Endothelial cell of umbilical vein (primary cell): Measurements from ENCODE around the gene KCNB1. TPM values are rescaled to one million over a fixed set of nuclear protein-coding genes. Genes with fewer than 3 reads are reported as not detected.

Source experiments
- BruUV-seq: library from RNA; stranded (reverse); fragments of 400-500 nt; replicated peaks from 2 replicates; lab custom pipeline; 2021; lab: Mats Ljungman, UMichigan
- CTCF ChIA-PET: fragments of 300-600, 350-600 bp; sonication (Branson Sonifier 250); formaldehyde crosslinking; loops from one replicate; lab custom pipeline; 2021; ENCODE audit warnings: antibody characterized with exemption, inconsistent platforms; lab: Charles Lee
- POLR2A ChIA-PET: fragments of 300-600, 350-600 bp; sonication (Branson Sonifier 250); formaldehyde crosslinking; loops from one replicate; lab custom pipeline; 2021; ENCODE audit warnings: antibody characterized with exemption, inconsistent platforms; lab: Charles Lee
- DNase-seq: peaks from one replicate; pipeline ENCODE4 v3.0.0-alpha.2; 2011; ENCODE audit warnings: low read depth, low spot score
- FAIRE-seq: peaks from 2 replicates; lab custom pipeline; 2011; peaks lifted over from hg19 to GRCh38; lab: Jason Lieb, UNC
- H2AFZ ChIP-seq: 2 replicates; pipeline ENCODE4 v1.6.0; 2012; ENCODE audit warnings: low read depth, low read length, control low read depth, inconsistent platforms
- H3K27ac ChIP-seq: 2 replicates; pipeline ENCODE4 v1.5.1; 2011; ENCODE audit warnings: low read depth, mild to moderate bottlenecking, control low read depth, low read length, moderate library complexity; ENCODE audit not compliant: insufficient read depth
- H3K27me3 ChIP-seq, 2 experiments: 2 replicates each; pipeline versions ENCODE4 v1.6.0 to v1.6.1; 2011; ENCODE audit warnings: low read length in 2 of 2, mixed read lengths in 1 of 2; ENCODE audit not compliant: control insufficient read depth in 2 of 2, insufficient read depth in 2 of 2
- H3K36me3 ChIP-seq, 2 experiments: 2 replicates in 1 of 2; 3 replicates in 1 of 2; pipeline ENCODE4 v1.5.1; 2011; ENCODE audit warnings: low read length in 2 of 2, mild to moderate bottlenecking in 1 of 2, moderate library complexity in 1 of 2; ENCODE audit not compliant: control insufficient read depth in 2 of 2, insufficient read depth in 2 of 2; ENCODE audit errors: extremely low read depth in 1 of 2
- H3K4me1 ChIP-seq: 3 replicates; pipeline ENCODE4 v1.5.1; 2011; ENCODE audit warnings: mild to moderate bottlenecking, low read length; ENCODE audit not compliant: control insufficient read depth, insufficient read depth; ENCODE audit errors: extremely low read depth
- H3K4me2 ChIP-seq: 2 replicates; pipeline ENCODE4 v1.6.1; 2011; ENCODE audit warnings: low read length, control low read depth, mixed read lengths; ENCODE audit not compliant: insufficient read depth
- H3K4me3 ChIP-seq, 3 experiments: fragments of 200-600 bp in 1 of 3; sonication (generic), shearing (Covaris generic) in 1 of 3; replicated peaks in 1 of 3; 2 replicates each; pipeline ENCODE4 v1.5.1; 2011 to 2016; ENCODE audit warnings: control low read depth in 3 of 3, low read length in 3 of 3, mild to moderate bottlenecking in 2 of 3, inconsistent platforms in 1 of 3, low read depth in 1 of 3, moderate library complexity in 1 of 3; ENCODE audit not compliant: insufficient read depth in 1 of 3
- H3K79me2 ChIP-seq: 2 replicates; pipeline ENCODE4 v1.6.0; 2012; ENCODE audit warnings: low read length, inconsistent platforms; ENCODE audit not compliant: control insufficient read depth, insufficient read depth
- H3K9ac ChIP-seq: replicated peaks from 2 replicates; pipeline ENCODE3; 2011; ENCODE audit warnings: low read length, control low read depth; ENCODE audit not compliant: insufficient read depth; ENCODE audit errors: extremely low read depth
- H3K9me1 ChIP-seq: replicated peaks from 3 replicates; pipeline ENCODE4 v1.6.0; 2011; ENCODE audit warnings: mild to moderate bottlenecking, low read length; ENCODE audit not compliant: control insufficient read depth, insufficient read depth; ENCODE audit errors: extremely low read depth
- H3K9me3 ChIP-seq: replicated peaks from 2 replicates; pipeline ENCODE4 v1.5.1; 2012; ENCODE audit warnings: low read length, inconsistent platforms; ENCODE audit not compliant: control insufficient read depth, insufficient read depth
- H4K20me1 ChIP-seq: replicated peaks from 2 replicates; pipeline ENCODE3; 2011; ENCODE audit warnings: mild to moderate bottlenecking, low read length; ENCODE audit not compliant: control insufficient read depth, insufficient read depth; ENCODE audit errors: extremely low read depth
- CTCF ChIP-seq, 2 donors: IDR thresholded peaks; 1 replicate in 1 of 2; 2 replicates in 1 of 2; pipeline ENCODE4 v1.5.1; 2011; ENCODE audit warnings: low read length in 2 of 2, mild to moderate bottlenecking in 2 of 2, moderate library complexity in 2 of 2, control low read depth in 1 of 2, inconsistent platforms in 1 of 2, low read depth in 1 of 2; ENCODE audit not compliant: insufficient read depth in 1 of 2; ENCODE audit errors: extremely low read depth in 1 of 2
- EZH2 ChIP-seq: IDR thresholded peaks from 2 replicates; pipeline ENCODE4 v1.6.1; 2012; ENCODE audit warnings: borderline replicate concordance, low read depth, mild to moderate bottlenecking, moderate library complexity, low read length, inconsistent platforms; ENCODE audit not compliant: severe bottlenecking
- FOS ChIP-seq: IDR thresholded peaks from 2 replicates; pipeline ENCODE4 v1.6.1; 2011; ENCODE audit warnings: mild to moderate bottlenecking, low read length, moderate library complexity, borderline replicate concordance; ENCODE audit not compliant: insufficient read depth
- GATA2 ChIP-seq: IDR thresholded peaks from 2 replicates; pipeline ENCODE4 v1.7.0; 2011; ENCODE audit warnings: low read depth, mild to moderate bottlenecking, moderate library complexity, mixed read lengths, low read length; ENCODE audit not compliant: insufficient read length, insufficient read depth
- JUN ChIP-seq: IDR thresholded peaks from 2 replicates; pipeline ENCODE4 v1.6.1; 2011; ENCODE audit warnings: borderline replicate concordance, low read depth; ENCODE audit not compliant: insufficient read length, insufficient read depth
- MAX ChIP-seq: IDR thresholded peaks from 2 replicates; pipeline ENCODE4 v1.6.1; 2011; ENCODE audit not compliant: insufficient read depth, insufficient read length
- MYC ChIP-seq: IDR thresholded peaks from one replicate; pipeline ENCODE4 v1.6.1; 2011; ENCODE audit warnings: mild to moderate bottlenecking, low read depth, low read length
- POLR2A ChIP-seq: IDR thresholded peaks from 2 replicates; pipeline ENCODE4 v1.6.1; 2012; ENCODE audit warnings: low read depth, mild to moderate bottlenecking, control low read depth, low read length
- POLR2AphosphoS5 ChIP-seq: IDR thresholded peaks from 2 replicates; pipeline ENCODE4 v1.6.1; 2012; ENCODE audit warnings: low read depth, mild to moderate bottlenecking, control low read depth, low read length, moderate library complexity; ENCODE audit not compliant: insufficient read depth
- dilution Hi-C: fragments of 300-500 bp; cut with MboI; formaldehyde crosslinking; loops from one replicate; pipeline ENCODE4 v1.15.0; 2019; ENCODE audit warnings: low sequenced_read_pairs; ENCODE audit not compliant: extremely low pct_ligation_motif_present
- intact Hi-C: fragments of 100-400 bp; cut with micrococcal nuclease; formaldehyde crosslinking; loops from one replicate; pipeline ENCODE4 v1.10.0; 2022
- polyA plus RNA-seq, 4 experiments: library from polyadenylated mRNA; depleted of rRNA in 3 of 4; stranded (reverse) in 3 of 4; unstranded in 1 of 4; fragments of >200 nt; gene quantifications; 2 replicates each; pipeline versions ENCODE4 v1.2.1 to v1.2.3, GENCODE V29; 2011 to 2012; ENCODE audit warnings: missing spikeins in 1 of 4
- total RNA-seq: library from RNA; stranded (reverse); gene quantifications from 2 replicates; pipeline ENCODE4 v1.2.3, GENCODE V29; 2021

The KCNB1 gene
- total and polyA plus RNA-seq, 2 donors (not counting 3 experiments of a cell fraction or from before 2014, with no cell fraction given): not detected

GRCh38 chr20:49351775-49352174 lies 130.7 kb downstream of the KCNB1 start:
- Histone ChIP-seq H3K27ac (no peak overlapping the region), H3K4me1 (no peaks in the 10 kb centered on the region), H3K79me2 (no peaks in the 10 kb centered on the region), H3K9ac (no peak overlapping the region), H3K36me3 (no peaks in the 10 kb centered on the region), H3K27me3 (peaks cover 6 to 7% of the 10 kb centered on the region in 2 experiments), H3K9me1 (no peaks in the 10 kb centered on the region), H3K9me3 (no peaks in the 10 kb centered on the region), H3K4me2 (no peak overlapping the region), H3K4me3 (no peak overlapping the region), H4K20me1 (no peaks in the 10 kb centered on the region), H2AFZ (no peak overlapping the region)
- no peak for DNase-seq
- intact Hi-C loops (no loop called here), dilution Hi-C loops (no loop called here)
- CTCF ChIA-PET: interaction anchor here (1.6 to 1.8 kb wide), 2 partner anchors 17 to 132 kb away, joined by 4 read pairs; no protein-coding TSS in a partner anchor
- POLR2A ChIA-PET: no interaction called here
- no TSS peak for BruUV-seq
- no peak for FAIRE-seq
- TF ChIP-seq JUN (no peak), GATA2 (no peak), POLR2AphosphoS5 (no peak)

GRCh38 chr20:49349694-49350252 lies 132.7 kb downstream of the KCNB1 start:
- CTCF ChIA-PET: interaction anchor here (1.8 kb wide), 1 partner anchor 15 kb away, joined by 4 read pairs; no protein-coding TSS in a partner anchor
- POLR2A ChIA-PET: no interaction called here
- Histone ChIP-seq H4K20me1 (no peaks in the 10 kb centered on the region), H2AFZ (no peak overlapping the region), H3K4me2 (no peak overlapping the region), H3K4me3 (no peak overlapping the region), H3K79me2 (no peaks in the 10 kb centered on the region), H3K9me1 (no peaks in the 10 kb centered on the region), H3K9me3 (no peaks in the 10 kb centered on the region), H3K9ac (no peak overlapping the region), H3K27ac (no peak overlapping the region), H3K36me3 (no peaks in the 10 kb centered on the region), H3K4me1 (peaks cover 3% of the 10 kb centered on the region), H3K27me3 (peaks cover 6 to 7% of the 10 kb centered on the region in 2 experiments)
- intact Hi-C loops: no loop called here
- no peak for DNase-seq
- no peak for TF ChIP-seq POLR2A
- TF ChIP-seq CTCF (IDR thresholded peaks at IDR 0.05; ENCODE audit: extremely low read depth in 1 of 2, insufficient read depth in 1 of 2, low read depth in 1 of 2, low read length in 2 of 2): no peak
- no peak for TF ChIP-seq FOS
- TF ChIP-seq JUN: no peak
- no peak for TF ChIP-seq POLR2AphosphoS5
- no peak for TF ChIP-seq EZH2
- TF ChIP-seq GATA2: no peak
- TF ChIP-seq MYC: no peak
- TF ChIP-seq MAX: no peak
- no TSS peak for BruUV-seq
- no peak for FAIRE-seq
- dilution Hi-C loops: no loop called here
